Bone marrow (tissue), 2 donors: ENCODE data around the gene APOL3.
A peak's percentile ranks its signal among the peaks of the same experiment; 100 is the strongest.
"Not testable (repeated sequence)": the region's sequence is repeated elsewhere in the genome, so short reads cannot be mapped to it uniquely, and the experiment has no call there.

ENCODE experiments used
- DNase-seq, 2 donors: peaks; one replicate each; lab custom pipeline; 2025; lab: John Stamatoyannopoulos, UW

APOL3 gene

DNA sequence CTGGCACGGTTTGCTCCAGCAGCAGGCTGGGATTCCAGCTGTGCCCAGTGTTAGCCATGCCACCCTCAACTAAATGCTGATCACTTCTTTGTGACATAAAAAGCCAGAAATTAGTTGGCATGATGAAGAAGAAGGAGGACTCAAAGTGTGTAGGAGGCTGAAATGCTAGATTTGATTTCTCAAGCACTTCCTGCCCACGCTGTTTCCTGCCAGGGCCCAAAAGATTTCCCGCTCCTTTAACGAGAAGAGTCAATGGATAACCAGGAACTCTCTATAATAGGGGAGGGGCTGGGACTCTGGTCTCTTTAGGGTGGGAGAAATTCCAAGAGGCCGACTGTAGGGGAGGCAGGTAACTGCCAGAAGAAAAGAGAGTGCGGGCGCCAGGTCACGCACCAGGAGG lies 26.4 kb downstream of the APOL3 start:
- DNase-seq, result no peak

DNA sequence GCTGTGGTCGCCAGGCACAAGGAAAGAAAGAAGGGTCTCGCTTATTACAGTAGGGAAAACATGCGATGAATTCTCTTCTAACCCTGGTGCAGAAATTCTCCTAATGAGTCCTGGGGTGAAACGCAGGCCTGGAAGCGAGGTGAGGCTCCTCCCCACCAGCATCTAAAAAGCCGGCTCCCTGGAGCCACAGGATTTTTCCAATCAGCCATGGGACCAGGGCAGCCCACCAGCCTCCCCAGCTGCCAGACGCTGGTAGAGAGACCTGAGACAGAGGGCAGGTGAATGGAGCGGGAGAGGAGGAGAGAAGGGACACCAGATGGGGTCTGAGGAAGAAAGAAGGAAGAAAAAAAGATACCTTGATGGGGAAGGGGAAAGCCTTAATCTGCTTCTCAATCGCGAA lies 28.6 kb downstream of the APOL3 start:
- DNase-seq, result no peak

DNA sequence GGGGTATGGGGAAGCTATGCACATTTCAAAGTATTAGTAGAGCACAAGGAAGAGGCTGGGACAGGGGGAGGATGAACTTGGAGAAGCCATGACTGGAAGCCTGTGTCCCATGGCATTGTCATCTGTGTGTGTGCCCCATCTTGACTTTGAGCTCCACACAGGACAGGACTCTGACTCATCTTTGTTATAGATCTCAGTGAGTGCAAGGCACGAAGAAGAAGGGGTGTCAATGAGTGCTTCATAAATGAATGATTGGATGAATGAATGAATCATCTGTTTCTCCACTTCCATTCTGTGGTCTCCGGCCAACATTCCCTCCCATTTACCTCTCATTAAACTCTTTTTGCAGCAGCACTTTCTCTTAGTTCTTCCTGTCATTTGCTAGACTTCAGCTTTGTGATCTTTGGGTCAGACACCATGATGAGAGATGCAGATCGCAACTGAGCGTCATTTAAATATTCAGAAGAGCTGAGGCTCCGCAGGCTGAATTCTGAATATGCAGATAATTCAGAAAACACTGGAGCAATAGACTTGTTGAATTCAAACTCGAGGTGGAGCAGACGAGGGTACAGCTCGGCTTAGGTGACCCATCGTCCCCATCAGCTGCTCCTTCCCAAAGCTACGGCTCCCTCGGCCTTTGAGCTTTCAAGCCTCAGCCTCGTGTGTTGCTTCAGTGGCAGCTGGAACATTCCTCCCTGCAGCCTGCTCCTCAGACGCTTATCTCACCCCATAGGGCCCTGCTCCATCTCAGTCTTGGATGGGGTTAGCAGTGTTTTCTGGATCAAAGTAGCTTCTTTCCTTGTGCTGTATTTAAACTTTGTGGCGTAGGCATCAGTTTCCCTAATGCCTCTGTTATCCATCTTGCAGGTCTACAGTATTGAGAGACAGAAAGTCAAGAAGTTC lies 30.8 kb downstream of the APOL3 start:
- DNase-seq, result no peak

DNA sequence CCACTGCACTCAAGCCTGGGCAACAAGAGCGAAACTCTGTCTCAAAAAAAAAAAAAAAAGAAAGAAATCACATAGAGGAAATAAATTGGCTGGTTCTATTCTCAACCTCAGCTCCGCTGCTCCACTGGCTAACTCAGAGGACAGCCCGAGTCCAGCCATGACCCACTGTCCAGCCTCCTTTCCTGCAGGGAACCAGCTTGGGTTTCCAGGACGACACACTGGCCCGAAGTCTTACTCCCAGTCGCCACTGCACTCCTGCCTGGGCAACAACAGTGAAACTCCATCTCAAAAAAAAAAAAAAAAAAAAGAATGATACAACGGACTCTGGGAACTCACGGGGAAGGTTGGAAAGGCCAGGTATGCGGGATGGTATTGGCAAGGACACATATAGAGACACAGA lies 31.5 kb downstream of the APOL3 start:
- no peak for DNase-seq

DNA sequence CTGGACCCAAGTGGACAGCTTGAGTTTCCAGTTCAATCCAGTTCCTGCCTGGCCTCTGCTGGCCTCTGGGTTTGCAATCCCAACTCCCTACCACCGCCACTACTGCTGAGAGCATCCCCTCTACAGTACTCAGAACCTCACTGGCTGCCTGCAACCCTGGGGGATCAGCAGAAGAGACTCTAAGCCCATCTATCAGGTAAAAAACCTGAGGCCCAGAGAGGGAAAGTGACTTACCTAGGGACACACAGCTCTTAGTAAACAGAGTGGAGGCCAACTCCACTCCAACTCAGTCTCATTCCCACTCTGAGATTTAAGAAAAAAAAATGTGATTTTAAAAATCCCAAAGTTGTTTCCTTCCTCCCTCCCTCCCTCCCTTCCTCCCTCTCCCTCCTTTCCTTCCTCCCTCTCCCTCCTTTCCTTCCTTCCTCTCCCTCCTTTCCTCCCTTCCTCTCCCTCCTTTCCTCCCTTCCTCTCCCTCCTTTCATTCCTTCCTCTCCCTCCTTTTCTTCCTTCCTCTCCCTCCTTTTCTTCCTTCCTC lies 34.5 kb downstream of the APOL3 start:
- DNase-seq, result no peak

DNA sequence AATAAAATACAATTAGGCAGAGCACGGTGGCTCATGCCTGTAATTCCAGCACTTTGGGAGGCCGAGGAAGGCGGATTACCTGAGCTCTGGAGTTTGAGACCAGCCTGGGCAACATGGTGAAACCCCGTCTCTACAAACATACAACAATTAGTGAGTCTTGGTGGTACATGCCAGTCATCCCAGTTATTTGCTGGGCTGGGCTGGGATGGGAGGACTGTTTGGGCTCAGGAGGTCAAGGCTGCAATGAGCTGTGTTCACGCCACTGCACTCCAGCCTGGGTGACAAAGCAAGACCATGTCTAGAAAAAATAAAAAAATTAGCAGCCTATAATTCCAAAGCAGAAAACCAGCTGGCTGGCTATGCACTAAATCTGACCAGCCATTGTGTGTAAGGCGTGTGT lies 35.1 kb downstream of the APOL3 start:
- no peak for DNase-seq

DNA sequence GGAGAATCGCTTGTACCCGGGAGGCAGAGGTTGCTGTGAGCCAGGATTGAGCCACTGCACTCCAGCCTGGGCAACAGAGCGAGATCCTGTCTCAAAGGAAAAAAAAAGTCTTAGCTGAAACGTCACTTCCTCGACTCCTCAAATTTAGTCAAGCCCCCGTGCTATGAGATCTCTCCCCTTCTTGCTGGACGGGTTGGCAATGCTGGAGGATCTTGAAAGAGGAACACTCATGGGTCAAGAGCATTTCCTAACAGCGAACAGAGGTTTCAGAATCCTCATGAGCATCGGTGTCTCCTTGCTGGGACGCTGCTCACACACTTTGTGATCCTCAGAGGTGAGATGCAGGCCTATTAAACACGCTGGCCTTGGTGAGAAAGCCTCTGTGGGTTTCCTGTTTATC lies 35.9 kb downstream of the APOL3 start:
- no peak for DNase-seq

DNA sequence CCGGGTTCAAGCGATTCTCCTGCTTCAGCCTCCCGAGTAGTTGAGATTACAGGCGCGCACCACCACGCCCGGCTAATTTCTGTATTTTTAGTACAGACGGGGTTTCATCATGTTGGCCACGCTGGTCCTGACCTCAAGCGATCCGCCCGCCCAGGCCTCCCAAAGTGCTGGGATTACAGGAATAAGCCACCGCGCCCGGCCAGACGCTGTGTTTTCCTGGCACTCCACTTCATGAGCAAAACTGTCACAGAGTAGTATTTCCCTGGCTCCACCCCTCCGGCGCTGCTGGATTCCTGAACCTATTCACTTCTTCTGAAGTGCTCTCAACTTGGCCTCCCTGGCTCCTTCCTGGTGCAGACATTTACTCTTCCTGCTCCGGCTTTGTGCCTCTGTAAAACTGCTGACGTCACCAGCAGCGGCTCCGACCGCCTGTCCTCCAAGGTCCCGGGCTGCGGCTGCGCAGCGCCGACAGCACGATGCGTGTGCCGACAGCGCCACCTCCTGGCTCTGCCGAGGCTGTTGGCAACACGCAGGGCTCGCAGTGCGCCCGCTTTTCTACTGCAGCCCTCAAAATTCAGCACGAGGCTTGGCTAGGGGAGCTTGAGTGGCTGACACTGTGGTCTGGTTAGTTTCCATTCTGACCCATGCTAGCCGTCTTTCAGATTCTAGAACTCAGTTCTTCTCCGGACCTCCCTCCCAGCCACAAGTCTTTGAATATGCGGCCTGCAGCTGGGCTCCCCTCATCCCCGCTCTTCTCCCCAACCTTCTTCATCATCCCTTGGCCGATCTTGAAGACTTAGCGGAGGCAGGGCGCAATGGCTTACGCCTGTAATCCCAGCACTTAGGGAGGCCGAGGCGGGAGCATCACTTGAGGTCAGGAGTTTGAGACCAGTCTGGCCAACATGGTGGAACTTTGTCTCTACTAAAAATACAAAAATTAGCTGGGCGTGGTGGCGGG lies 36.6 kb downstream of the APOL3 start:
- DNase-seq, result peak; percentile 61 to 86

DNA sequence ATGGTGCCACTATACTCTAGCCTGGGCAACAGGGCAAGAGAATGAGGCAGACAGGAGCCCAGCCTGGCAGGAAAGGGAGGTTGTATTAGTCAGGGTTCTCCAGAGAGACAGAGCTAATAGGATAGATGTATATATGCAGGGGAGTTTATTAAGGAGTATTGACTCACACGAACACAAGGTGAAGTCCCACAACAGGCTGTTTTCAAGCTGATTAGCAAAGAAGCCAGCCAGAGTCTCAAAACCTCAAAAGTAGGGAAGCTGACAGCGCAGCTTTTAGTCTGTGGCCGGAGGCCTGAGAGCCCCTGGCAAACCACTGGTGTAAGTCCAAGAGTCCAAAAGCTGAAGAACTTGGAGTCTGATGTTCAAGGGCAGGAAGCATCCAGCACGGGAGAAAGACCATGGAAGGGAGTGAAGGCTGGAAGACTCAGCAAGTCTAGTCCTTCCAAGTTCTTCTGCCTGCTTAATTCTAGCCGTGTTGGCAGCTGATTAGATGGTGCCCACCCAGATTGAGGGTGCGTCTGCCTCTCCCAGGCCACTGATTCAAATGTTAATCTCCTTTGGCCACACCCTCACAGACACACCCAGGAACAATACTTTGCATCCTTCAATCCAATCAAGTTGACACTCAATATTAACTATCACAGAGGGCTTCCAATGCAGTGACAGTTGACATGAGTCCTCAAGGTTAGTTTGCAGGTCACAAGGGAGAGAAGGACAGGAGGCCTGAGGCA lies 39.8 kb downstream of the APOL3 start:
- not testable (repeated sequence) for DNase-seq

DNA sequence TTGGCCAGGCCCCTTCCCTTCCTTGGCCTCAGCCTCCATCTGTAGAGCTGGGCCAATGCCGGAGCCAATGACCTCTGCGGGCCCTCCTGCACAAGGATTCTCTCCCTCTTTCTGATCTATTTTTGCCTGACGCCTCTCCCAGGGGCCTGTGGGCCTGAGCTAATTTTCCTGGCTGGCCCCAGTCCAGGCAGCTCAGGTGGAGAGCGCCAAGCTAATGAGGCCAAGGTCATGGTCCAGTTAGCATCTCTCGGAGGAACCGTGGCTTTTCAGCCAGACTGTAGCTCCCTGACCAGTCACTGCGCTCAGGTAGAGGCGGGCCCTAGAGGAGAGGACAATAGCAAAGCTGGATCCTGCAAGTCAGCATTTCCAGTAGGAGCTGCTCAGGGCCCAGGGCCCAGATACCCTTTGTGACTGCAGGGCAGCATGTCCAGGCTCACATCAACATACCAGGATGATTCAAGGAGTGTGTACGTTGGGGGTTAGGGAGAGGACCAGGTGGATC lies 43.5 kb downstream of the APOL3 start:
- no peak for DNase-seq

DNA sequence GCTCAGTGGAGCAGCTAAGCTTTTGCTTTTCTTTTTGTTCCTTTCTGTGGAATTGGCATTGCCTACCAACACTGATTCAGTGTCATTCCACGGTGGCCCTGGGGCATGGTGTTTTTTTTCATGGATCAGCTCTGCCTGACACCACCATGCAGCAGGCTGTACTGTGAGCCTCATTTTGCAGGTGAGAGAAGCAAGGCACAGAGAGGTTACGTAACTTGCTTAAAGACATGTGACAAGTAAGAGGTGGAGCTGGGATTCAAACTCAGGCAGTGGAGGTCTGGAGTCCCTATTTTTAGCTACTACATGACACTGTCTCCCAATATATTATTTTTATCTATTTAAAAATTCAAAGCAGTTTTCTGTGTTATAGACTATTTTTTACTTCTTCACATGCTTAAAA lies 44.4 kb downstream of the APOL3 start:
- DNase-seq, result no peak

DNA sequence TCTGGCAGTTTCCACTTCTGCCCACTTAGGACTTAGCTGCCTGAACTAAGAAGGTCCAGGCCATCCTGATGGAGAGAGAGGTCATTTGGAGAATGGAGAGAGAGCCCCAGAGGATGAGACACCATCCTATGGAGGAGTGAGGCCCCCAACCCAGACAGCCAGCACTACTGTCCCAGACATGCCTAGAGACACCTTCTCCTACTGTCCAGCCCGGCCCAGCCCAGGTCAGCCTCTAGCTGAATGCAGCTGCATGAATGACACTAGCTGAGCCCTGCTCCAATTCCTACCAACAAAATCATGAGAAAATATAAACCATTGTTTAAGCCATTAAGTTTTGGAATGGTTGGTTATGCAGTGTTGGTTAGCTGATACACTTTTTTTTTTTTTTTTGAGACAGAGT lies 47.4 kb downstream of the APOL3 start:
- DNase-seq, result no peak

DNA sequence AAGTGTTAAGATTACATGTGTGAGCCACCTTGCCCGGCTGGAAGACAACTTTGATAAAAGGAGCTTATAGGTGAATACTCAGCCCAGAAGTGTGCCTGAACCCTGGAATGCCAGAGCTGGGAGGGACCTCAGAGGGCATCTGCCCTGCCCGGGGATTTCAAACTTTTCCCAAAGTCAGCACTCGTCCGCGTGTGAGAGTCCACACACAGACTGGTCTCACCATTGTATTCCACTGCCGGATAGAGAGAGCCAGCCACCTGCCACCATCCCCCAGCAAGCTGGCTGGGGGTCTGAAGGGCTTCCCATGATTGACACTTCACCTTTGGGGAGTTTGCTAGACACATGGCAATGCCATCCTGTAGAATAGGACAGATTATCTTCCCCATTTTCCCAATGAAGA lies 49.2 kb downstream of the APOL3 start:
- DNase-seq, result no peak

DNA sequence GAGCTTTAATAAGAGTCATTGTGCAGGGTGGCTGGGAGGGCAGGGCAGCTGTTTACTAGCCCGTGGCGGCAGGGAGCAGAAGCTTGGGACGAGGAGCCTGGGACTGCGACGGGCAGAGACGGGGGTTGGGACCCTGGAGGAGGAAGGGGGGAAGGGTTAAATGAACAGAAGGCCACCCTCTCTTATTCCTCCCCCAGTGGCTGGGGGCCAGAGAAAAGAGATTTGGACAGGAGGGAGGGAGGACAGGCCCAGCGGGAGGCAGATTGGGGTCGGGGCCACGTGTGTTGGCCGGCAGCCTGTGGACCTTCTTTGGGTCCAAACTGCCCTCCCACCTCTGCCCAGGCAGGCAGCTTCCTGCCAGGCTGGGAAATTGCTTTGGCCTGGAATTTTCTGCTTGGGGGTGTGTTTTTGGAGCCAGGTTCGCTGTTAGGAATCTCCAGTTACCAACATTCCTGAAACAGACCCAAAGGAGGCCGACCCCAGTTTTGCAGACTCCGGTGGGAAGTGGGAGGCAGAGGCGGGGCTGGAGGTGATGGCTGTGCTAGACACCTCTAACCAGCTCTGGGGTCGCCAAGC lies 50.2 kb downstream of the APOL3 start:
- no peak for DNase-seq

DNA sequence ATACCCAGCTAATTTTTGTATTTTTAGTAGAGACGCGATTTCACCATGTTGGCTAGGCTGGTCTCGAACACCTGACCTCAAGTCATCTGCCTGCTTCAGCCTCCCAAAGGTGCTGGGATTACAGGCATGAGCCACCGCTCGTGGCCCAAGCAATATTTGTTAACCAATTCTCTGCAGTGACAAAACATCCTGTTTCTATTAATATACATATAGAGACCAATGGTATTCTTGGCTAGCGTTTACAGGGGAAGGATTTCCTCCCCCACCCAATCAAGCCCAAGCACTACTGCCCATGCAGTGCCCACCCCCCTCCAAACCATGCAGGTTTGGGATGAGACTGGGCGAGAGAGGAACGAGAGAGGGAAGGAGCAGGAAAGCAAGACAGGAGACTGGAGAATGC lies 53.1 kb downstream of the APOL3 start:
- no peak for DNase-seq

DNA sequence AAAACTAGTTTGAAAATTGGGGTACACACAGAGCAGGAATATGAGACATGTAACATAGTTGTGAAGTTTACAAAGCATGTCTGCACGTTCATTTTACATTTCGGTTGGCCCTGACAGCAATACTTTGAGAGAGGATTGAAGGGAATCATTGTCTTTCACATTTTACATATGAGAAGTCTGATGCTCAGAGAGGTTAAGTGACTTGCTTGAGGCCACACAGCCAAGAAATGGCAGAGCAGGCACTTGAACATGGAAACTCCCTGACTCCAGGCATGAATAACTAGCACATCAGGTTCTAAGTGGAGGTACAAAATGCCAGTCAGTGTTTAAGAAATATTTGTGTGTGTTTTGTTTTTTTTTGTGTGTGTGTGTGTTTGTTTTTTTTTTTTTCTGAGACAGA lies 53.6 kb downstream of the APOL3 start:
- DNase-seq, result no peak

DNA sequence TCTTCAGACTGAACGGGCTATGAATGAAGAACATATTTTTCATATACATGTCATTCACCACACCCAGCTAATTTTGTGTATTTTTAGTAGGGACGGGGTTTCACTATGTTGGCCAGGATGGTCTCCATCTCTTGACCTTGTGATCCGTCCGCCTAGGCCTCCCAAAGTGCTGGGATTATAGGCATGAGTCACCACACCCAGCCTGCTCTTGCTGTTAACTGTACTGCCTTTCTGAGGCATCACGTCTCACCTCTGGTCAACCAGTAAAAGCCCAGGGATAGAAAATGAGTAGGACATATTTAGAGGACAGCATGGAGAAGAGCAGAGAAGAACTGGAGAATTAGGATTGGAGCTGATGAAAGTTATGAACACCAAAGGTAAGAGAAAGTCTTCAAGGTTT lies 55.6 kb downstream of the APOL3 start:
- DNase-seq, result no peak

DNA sequence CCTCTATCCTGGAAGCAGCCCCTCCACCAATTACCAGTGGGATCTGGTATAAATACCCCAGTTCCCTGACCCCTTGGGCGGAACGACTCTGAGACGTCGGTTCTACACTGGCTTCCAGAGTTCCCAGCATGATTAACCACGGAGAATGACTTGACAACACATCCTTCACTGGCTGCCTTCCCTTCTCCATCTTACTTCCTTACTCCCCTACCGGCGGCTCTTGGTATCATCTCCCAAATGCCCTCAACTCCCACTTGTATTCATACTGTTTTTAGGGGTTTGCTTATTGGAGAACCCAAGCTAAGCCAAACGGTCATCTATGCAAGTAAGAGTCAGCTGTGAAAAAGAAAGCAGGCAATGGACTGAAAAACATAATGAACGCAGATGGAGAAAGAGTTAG lies 56.1 kb downstream of the APOL3 start:
- no peak for DNase-seq

DNA sequence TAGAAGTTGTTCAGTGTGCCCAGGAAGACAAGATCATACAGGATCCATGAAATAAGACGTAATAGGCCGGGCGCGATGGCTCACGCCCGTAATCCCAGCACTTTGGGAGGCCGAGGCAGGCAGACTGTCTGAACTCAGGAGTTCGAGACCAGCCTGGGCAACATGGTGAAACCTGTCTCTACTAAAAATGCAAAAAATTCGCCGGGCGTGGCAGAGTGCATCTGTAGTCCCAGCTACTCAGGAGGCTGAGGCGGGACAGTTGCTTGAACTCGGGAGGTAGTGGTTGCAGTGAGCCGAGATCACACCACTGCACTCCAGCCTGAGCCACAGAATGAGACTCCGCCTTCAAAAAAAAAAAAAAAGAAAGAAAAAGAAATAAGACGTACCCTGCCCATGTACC lies 56.7 kb downstream of the APOL3 start:
- no peak for DNase-seq

DNA sequence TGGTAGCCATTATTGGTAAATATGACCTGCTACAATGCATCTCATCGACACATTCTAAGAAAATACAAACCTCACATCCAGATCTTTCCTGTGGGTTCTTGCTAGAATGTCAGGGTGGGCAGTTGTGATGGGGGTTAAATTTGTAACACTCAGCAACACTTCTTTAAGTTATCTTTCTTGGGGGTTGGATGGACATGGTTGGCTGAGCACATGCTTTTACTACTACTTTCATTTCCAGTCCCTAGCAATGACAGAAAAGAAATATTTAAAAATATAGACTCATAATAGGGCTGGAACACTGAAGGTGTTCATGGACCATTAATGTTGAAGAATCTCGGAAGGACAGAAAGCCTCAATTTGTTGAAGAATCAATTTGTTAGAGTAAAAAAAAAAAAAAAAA lies 57.6 kb downstream of the APOL3 start:
- no peak for DNase-seq

DNA sequence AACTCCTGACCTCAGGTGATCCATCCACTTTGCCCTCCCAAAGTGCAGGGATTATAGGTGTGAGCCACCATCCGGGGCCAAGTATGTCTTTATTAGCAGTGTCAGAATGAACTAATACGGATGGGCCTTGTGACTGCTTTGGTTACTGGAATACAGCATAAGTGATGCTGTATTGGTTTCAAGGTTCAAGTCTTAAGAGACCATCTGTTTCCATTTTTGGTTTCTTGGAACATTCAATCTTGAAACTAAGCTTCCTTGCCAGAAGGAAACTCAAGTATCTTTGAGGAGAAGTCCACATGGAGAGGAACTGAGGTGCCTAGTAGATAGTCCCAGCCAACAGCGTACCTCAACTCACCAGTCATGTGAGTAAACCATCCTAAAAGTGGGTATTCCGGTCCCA lies 58.8 kb downstream of the APOL3 start:
- no peak for DNase-seq

DNA sequence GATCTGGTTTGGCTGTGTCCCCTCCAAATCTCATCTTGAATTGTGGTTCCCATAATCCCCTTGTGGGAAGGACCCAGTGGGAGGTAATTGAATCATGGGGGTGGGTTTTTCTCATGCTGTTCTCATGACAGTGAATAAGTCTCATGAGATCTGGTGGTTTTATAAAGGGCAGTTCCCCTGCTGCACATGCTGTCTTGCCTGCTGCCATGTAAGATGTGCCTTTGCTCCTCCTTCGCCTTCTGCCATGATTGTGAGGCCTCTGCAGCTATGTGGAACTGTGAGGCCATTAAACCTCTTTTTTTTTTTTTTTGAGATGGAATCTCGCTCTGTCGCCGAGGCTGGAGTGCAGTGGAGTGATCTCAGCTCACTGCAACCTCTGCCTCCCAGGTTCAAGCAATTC lies 59.6 kb downstream of the APOL3 start:
- not testable (repeated sequence) for DNase-seq
